Measurements from ENCODE around the gene CD86. TPM values are rescaled to one million over a fixed set of nuclear protein-coding genes. Genes with fewer than 3 reads are reported as not detected.

Gene CD86
- total and polyA plus RNA-seq, 2 of the 8 experiments (the other 6 are each of a cell fraction or from before 2014, with no cell fraction given): 0.12 to 0.30 TPM

- TF ChIP-seq RFX5 (IDR thresholded peaks at IDR 0.05; ENCODE audit: borderline replicate concordance, low read depth, low read length): no peak
- TF ChIP-seq EGR1 (IDR thresholded peaks at IDR 0.05; ENCODE audit: borderline replicate concordance, low read depth, low read length): peak; percentile 74; the same call in 1 of the 2 replicates
- peak; percentile 62 to 74; a peak in 2 of 3 replicates for TF ChIP-seq POLR2A (IDR thresholded peaks at IDR 0.05; ENCODE audit: control extremely low read depth in 1 of 2, low read depth in 2 of 2, low read length in 2 of 2)
- TF ChIP-seq, protein P1, sequence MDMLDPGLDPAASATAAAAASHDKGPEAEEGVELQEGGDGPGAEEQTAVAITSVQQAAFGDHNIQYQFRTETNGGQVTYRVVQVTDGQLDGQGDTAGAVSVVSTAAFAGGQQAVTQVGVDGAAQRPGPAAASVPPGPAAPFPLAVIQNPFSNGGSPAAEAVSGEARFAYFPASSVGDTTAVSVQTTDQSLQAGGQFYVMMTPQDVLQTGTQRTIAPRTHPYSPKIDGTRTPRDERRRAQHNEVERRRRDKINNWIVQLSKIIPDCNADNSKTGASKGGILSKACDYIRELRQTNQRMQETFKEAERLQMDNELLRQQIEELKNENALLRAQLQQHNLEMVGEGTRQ (IDR thresholded peaks at IDR 0.05; ENCODE audit: low read length): no peak
- no peak for TF ChIP-seq MAFK (IDR thresholded peaks at IDR 0.05; ENCODE audit: low read depth, low read length)
- no peak for TF ChIP-seq NRF1 (IDR thresholded peaks at IDR 0.05; ENCODE audit: low read depth, low read length)
- peak; percentile 67 for TF ChIP-seq ASH2L (IDR thresholded peaks at IDR 0.05; ENCODE audit: low read length)
- TF ChIP-seq TEAD4 (IDR thresholded peaks at IDR 0.05; ENCODE audit: low read depth, low read length): no peak
- TF ChIP-seq KDM4A (IDR thresholded peaks at IDR 0.05; ENCODE audit: low read depth, low read length, severe bottlenecking): peak; percentile 90
- peak; percentile 76 for TF ChIP-seq TAF1 (IDR thresholded peaks at IDR 0.05; ENCODE audit: low read depth, low read length)
- peak; percentile 35 to 57; a peak in 2 of 4 replicates for TF ChIP-seq HDAC2 (IDR thresholded peaks at IDR 0.05; ENCODE audit: borderline replicate concordance in 1 of 2, low read depth in 2 of 2, low read length in 2 of 2)
- TF ChIP-seq RXRA (IDR thresholded peaks at IDR 0.05; ENCODE audit: insufficient read depth, low read depth, low read length): no peak
Measured at GRCh38 chr3:122021811-122022401, 33.3 kb upstream of the CD86 start, which contains the start of gene ILDR1 (continued).
